CD4-positive, alpha-beta T cell treated with Interleukin-6 at 100 ng/mL for 8 hours (primary cell): ENCODE data around the gene B9D1.

Experiments used
- DNase-seq: peaks from one replicate; pipeline ENCODE4 v3.0.0-alpha.2; 2020; ENCODE audit warnings: mixed read lengths, low spot score

The B9D1 gene

DNA sequence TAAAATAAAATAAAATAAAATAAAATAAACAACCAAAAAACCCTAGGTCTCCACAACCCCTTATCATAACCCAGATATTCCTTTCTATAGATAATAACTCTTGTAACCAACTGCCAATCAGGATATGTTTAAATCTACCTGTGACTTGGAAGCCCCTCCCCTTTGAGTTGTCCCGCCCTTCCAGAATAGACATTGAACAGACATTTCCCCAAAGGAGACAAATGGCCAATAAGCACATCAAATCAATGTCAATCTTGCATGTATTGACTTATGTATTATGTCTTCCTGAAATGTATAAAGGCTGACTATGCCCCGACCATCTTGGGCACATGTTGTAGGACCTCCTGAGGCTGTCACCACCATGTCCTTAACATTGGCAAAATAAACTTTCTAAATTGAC, 14.3 kb upstream of the B9D1 start:
- DNase-seq: no peak

DNA sequence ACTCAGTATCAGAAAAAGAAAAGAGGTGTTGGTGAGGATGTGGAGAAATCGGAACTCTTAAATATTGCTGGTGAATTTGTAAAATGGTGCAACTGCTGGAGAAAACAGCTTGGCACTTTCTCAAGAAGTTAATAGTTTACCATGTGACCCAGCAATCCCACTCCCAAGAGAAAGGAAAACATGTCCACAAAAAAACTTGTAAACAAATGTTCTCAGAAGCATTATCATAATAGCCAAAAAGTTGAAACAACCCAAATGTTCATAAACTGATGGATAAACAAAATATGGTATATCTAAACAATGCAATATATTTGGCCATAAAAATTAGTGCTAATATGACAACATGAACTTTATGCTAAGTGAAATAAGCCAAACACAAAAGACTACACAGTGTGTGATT, 13.2 kb upstream of the B9D1 start:
- DNase-seq: no peak

GRCh38 chr17:19374136-19374535, 11.6 kb upstream of the B9D1 start:
- DNase-seq: no peak

DNA sequence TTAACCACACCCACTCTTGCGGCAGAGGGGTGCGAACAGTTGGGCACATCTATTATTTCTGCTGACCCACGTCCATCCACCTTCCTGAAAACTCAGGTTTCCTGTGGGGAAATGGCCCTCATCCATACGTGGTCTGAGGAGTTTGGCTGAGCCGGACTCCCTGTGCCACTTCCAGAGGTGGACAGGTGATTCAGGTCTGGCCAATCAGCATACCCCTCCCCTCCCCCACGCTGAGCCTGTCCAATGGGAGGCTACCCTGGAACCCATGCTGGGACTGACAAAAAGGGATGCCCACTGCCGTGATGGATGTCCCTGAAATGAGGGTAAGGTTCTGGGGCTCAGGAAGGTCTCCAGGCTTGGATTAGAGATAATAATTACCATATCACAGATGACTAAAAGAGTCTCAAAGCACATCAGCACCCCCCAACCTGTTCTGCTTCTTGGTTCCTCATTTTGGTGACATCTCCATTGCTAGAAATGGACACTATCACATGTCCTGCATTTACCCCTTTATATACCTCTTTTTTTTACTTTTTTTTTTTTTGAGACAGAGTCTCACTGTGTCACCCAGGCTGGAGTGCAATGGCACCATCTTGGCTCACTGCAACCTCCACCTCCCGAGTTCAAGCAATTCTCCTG, 10.5 kb upstream of the B9D1 start:
- DNase-seq: no peak

GRCh38 chr17:19372439-19372838, 9.9 kb upstream of the B9D1 start:
- no peak for DNase-seq

- DNase-seq: no peak
Measured at GRCh38 chr17:19372011-19372370, 9.5 kb upstream of the B9D1 start.

GRCh38 chr17:19371259-19372010, 8.9 kb upstream of the B9D1 start:
- no peak for DNase-seq

DNA sequence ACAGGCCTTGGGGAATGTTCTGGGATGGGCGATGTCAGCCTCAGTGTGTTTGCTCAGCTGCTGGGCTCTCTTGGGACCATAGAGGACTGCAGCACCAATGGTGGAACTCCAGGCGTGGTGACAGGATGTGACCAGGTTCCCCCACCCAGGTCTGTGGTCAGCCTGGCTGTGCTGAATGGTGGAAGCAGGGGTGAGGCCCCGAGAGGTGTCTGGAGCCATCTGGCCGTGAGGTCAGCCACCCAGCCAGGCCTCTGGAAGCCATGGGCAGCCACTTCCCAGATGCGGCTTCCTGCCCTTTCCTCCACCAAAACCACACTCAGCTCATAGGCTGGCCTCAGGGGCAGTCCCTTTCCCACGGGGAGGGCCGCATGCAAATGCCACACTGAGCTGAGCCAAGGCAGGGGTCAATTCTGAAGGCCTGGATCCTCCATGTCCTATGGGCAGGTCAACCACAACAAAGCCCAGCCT, 8.0 kb upstream of the B9D1 start:
- DNase-seq: no peak

DNA sequence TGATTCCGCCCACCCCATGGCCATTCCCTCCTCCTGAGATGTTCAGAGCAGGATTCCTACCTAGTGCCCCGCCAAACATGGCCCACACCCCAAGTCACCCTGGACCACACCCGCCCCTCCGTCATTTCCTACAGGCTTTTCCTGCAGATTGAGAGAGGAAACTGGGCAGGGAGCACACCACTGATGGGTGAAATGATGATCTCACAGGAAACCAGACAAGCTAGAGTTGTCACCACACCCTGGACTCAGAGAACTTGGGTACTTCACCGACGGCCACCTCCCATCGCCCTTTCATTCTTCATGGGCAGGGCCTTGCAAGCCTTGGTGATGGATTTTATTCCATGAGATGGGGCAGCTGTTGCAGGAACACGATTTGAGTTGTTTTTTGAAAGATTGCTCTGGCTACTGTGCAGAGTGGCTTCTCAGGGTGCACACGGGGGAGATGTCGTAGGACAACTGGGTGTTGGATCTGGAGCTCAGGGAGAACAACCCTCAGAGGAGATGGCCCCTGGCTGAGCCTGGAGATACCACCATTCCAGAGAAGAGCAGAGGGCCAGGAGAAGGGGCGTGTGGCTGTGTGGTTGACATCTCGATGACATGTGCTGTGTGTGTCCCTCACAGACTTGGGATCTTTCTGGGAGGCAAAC, 7.4 kb upstream of the B9D1 start:
- DNase-seq: peak; percentile 43

GRCh38 chr17:19369107-19369778, 6.7 kb upstream of the B9D1 start:
- no peak for DNase-seq

GRCh38 chr17:19368229-19368628, 5.7 kb upstream of the B9D1 start:
- DNase-seq: no peak

GRCh38 chr17:19366637-19366972, 4.1 kb upstream of the B9D1 start:
- DNase-seq: no peak

GRCh38 chr17:19365833-19366636, 3.5 kb upstream of the B9D1 start:
- DNase-seq: no peak

GRCh38 chr17:19365499-19365817, 2.9 kb upstream of the B9D1 start:
- DNase-seq: no peak

GRCh38 chr17:19364699-19365498, 2.4 kb upstream of the B9D1 start:
- no peak for DNase-seq

DNA sequence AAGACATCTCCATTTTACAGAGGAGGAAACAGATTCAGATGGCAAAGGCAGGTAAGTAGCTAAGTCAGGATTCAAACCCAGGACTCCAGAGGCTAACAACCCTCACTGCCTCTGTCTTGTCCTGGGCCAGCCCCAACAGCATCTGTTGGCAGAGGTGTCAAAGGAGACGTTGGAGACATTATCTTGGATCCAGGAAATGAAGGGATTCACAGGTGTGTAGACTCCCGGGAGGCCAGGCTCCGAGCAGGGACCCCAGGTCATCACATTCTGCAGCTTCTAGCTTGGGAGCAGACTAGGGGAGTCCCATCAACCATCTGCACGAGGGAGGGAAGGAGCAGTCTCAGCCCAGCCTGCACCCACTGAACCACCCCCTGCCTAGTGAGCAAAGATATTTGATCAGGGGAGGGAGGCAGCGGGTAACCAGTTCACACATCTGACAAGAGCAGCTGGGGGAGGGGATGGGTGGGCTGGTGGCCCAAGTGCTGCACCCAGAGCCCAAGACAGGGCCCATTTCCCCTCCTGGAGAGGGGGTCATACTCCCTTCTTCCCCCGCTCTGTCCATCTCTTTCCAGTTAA, 1.0 kb upstream of the B9D1 start:
- no peak for DNase-seq

DNA sequence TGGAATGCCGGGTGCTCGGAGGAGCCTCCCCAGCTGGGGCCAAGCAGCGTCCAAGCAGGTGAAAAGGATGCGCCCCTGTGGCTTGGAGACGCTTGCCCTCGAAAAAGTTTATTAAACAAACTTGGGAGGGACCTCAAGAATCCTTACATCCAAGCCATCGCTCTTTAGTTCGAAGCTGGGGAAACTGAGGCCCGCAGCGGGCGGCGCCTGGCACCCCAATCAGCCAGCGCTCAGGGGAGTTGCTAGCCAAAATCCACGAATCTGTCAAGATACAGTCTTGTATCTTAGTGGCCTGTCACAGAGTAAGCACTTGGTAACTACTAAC, 553 bp upstream of the B9D1 start:
- no peak for DNase-seq

GRCh38 chr17:19361944-19362276, 613 bp downstream of the B9D1 start:
- no peak for DNase-seq

- no peak for DNase-seq
Measured at GRCh38 chr17:19361326-19361725, 1.2 kb downstream of the B9D1 start.

GRCh38 chr17:19360772-19361171, 1.8 kb downstream of the B9D1 start:
- no peak for DNase-seq

GRCh38 chr17:19359856-19360255, 2.7 kb downstream of the B9D1 start:
- DNase-seq: no peak
